OCI-LY3 (cell line): ENCODE results near the gene NDUFS8.

Experiments
- H2AFZ ChIP-seq: fragments of 200-600, 300-600 bp; shearing (Covaris generic); 2 replicates; pipeline ENCODE4 v1.6.0; 2014; ENCODE audit warnings: antibody characterized with exemption, low read depth, low read length
- H3K27ac ChIP-seq: fragments of 200-600, 300-600 bp; sonication (generic); 2 replicates; pipeline ENCODE4 v1.5.1; 2014; ENCODE audit warnings: mild to moderate bottlenecking, low read length, moderate library complexity, mixed read lengths
- H3K27me3 ChIP-seq: fragments of 200-600, 300-600 bp; sonication (generic); 2 replicates; pipeline ENCODE4 v1.6.1; 2014; ENCODE audit warnings: low read depth, low read length, mixed read lengths
- H3K36me3 ChIP-seq: fragments of 200-600, 300-600 bp; sonication (generic); replicated peaks from 2 replicates; pipeline ENCODE3; 2014; ENCODE audit warnings: low read depth, low read length, mixed read lengths
- H3K4me1 ChIP-seq: fragments of 300-600, 200-600 bp; sonication (generic); 2 replicates; pipeline ENCODE4 v1.6.1; 2014; ENCODE audit warnings: low read length, mixed read lengths
- H3K4me2 ChIP-seq: fragments of 200-600, 300-600 bp; sonication (generic); 2 replicates; pipeline ENCODE4 v1.6.1; 2014; ENCODE audit warnings: low read length, mixed read lengths
- H3K4me3 ChIP-seq: fragments of 300-600, 200-600 bp; sonication (generic); 2 replicates; pipeline ENCODE4 v1.5.1; 2014; ENCODE audit warnings: antibody characterized with exemption, mild to moderate bottlenecking, low read length, moderate library complexity
- H3K79me2 ChIP-seq: fragments of 300-600, 200-600 bp; shearing (Covaris generic); 2 replicates; pipeline ENCODE4 v1.6.1; 2014; ENCODE audit warnings: mild to moderate bottlenecking, low read length, mixed read lengths
- H3K9ac ChIP-seq: fragments of 300-600, 200-600 bp; shearing (Covaris generic); 2 replicates; pipeline ENCODE4 v1.6.0; 2014; ENCODE audit warnings: mild to moderate bottlenecking, low read length, moderate library complexity
- H3K9me3 ChIP-seq: fragments of 200-600, 300-600 bp; shearing (Covaris generic); 2 replicates; pipeline ENCODE4 v1.6.1; 2014; ENCODE audit warnings: low read length, mixed read lengths; ENCODE audit not compliant: insufficient read depth
- H4K20me1 ChIP-seq: fragments of 200-600, 300-600 bp; sonication (generic); 2 replicates; pipeline ENCODE4 v1.6.1; 2016; ENCODE audit warnings: low read length, mixed read lengths; ENCODE audit not compliant: insufficient read depth
- CTCF ChIP-seq: fragments of 200-600, 300-600 bp; sonication (generic); IDR thresholded peaks from 2 replicates; pipeline ENCODE4 v1.5.1; 2014; ENCODE audit warnings: antibody characterized with exemption, low read length, low read depth
- EZH2phosphoT487 ChIP-seq: fragments of 200-600 bp; shearing (Covaris generic); IDR thresholded peaks from 2 replicates; pipeline ENCODE4 v1.6.1; 2018; ENCODE audit warnings: antibody characterized with exemption, mixed run types, low read depth

Gene NDUFS8

DNA sequence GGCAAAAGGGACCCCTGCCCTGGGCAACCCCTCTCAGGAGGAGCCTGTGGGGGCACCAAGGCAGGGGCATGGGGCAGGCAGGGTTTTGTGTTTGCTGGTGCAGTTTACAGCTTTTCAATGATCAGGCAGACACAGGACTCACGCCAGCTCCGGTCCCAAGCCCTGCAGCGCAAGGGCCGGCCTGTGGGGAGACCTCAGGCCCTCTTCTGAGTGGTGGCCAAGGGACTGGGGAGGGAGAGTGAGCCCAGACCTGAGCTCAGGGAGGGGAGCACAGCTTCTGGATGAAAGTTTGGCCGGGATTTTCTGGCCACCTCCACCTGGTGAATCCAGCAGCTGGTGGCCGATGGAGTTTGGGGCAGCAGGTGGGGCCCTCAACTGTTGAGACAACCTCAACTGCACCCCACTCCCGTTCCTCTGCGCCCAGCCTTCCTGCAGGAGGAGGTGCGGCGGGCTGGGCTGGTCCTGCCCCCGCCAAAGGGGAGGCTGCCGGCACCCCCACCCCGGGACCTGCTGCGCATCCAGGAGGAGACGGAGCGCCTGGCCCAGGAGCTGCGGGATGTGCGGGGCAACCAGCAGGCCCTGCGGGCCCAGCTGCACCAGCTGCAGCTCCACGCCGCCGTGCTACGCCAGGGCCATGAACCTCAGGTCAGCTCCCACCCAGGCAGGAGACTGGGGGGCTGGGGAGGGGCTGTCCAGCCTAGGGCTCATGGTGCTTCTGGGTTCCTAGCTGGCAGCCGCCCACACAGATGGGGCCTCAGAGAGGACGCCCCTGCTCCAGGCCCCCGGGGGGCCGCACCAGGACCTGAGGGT, 11.9 kb downstream of the NDUFS8 start:
- Histone ChIP-seq H3K79me2 (peaks cover 45% of the 10 kb centered on the region), H3K9ac (no peak overlapping the region), H3K4me2 (no peak overlapping the region), H4K20me1 (no peaks in the 10 kb centered on the region; the same call in 1 of the 2 replicates), H3K4me3 (no peak overlapping the region), H2AFZ (no peak overlapping the region), H3K9me3 (no peaks in the 10 kb centered on the region), H3K4me1 (peaks cover 20% of the 10 kb centered on the region), H3K27me3 (no peaks in the 10 kb centered on the region), H3K36me3 (peaks cover 40% of the 10 kb centered on the region), H3K27ac (no peak overlapping the region)
- TF ChIP-seq EZH2phosphoT487 (no peak), CTCF (no peak)

- Histone ChIP-seq H3K9me3 (no peaks in the 10 kb centered on the region), H3K27me3 (no peaks in the 10 kb centered on the region), H3K79me2 (peaks cover 45% of the 10 kb centered on the region), H3K36me3 (peaks cover 44% of the 10 kb centered on the region), H2AFZ (no peak overlapping the region), H3K9ac (no peak overlapping the region), H4K20me1 (no peaks in the 10 kb centered on the region; the same call in 1 of the 2 replicates), H3K4me2 (no peak overlapping the region), H3K27ac (no peak overlapping the region), H3K4me3 (no peak overlapping the region), H3K4me1 (peaks cover 19% of the 10 kb centered on the region)
- TF ChIP-seq EZH2phosphoT487, result no peak
- TF ChIP-seq CTCF, result no peak
Observed at GRCh38 chr11:68043029-68043348, 12.5 kb downstream of the NDUFS8 start.

DNA sequence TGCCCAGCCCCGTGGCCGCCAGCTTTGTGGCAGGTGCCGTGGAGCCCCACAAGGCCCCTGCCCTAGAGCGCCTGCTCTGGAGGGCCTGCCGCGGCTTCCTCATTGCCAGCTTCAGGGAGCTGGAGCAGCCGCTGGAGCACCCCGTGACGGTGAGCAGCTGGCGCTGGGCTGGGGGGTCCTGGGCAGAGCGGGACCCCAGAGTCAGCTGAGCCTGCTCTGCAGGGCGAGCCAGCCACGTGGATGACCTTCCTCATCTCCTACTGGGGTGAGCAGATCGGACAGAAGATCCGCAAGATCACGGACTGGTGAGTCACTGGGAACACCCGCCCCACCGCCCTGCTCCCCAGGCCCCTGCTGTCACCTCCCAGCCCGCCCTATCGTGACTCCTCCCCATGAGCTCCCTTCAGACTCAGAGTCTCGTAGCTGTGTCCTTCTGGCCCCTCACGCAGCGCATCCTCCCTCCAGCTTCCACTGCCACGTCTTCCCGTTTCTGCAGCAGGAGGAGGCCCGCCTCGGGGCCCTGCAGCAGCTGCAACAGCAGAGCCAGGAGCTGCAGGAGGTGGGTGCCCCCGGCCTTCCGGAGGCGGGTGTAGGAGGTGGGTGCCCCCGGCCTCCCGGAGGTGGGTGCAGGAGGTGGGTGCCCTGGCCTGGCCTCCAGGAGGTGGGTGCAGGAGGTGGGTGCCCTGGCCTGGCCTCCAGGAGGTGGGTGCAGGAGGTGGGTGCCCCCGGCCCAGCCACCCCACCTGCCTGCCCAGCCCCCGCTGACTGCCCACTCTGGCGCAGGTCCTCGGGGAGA, 13.1 kb downstream of the NDUFS8 start:
- Histone ChIP-seq H4K20me1 (no peaks in the 10 kb centered on the region; the same call in 1 of the 2 replicates), H3K4me1 (peaks cover 13% of the 10 kb centered on the region), H3K4me3 (no peak overlapping the region), H2AFZ (no peak overlapping the region), H3K9me3 (no peaks in the 10 kb centered on the region), H3K36me3 (peaks cover 46% of the 10 kb centered on the region), H3K9ac (no peak overlapping the region), H3K4me2 (no peak overlapping the region), H3K79me2 (peaks cover 45% of the 10 kb centered on the region), H3K27me3 (no peaks in the 10 kb centered on the region), H3K27ac (no peak overlapping the region)
- no peak for TF ChIP-seq CTCF

DNA sequence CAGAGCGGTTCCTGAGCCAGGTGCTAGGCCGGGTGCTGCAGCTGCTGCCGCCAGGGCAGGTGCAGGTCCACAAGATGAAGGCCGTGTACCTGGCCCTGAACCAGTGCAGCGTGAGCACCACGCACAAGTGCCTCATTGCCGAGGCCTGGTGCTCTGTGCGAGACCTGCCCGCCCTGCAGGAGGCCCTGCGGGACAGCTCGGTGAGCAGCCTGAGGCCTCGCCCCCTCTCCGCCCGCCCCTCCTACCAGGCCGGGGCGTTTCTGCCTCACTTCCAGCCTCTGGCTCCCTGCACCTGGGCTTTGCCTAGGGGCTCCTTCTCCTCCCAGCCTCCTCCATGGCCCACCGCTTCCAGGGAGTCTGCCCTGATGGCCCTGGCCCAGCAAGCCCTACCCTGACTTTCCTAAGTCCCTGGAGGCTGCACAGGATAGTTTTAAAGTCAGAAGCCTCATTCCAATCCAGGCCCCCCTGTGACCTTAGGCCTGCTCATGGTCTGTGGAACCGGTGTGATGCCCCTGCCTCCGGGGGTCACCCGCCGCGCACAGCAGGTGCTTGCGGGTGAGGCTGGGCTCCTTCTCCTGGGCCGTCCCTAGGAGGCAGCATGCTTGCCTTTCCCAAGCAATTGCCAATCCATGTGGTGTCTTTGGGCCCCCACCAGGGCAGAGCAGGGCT, 13.8 kb downstream of the NDUFS8 start:
- Histone ChIP-seq H3K27me3 (no peaks in the 10 kb centered on the region), H3K4me3 (no peak overlapping the region), H3K27ac (no peak overlapping the region), H3K36me3 (peaks cover 53% of the 10 kb centered on the region), H3K9ac (no peak overlapping the region), H3K4me2 (no peak overlapping the region), H4K20me1 (no peaks in the 10 kb centered on the region; the same call in 1 of the 2 replicates), H3K79me2 (peaks cover 38% of the 10 kb centered on the region), H3K9me3 (no peaks in the 10 kb centered on the region), H3K4me1 (peaks cover 13% of the 10 kb centered on the region), H2AFZ (no peak overlapping the region)
- no peak for TF ChIP-seq CTCF
- no peak for TF ChIP-seq EZH2phosphoT487
